ENCODE results near the gene DIO3. TPM values are rescaled to one million over a fixed set of nuclear protein-coding genes. Genes with fewer than 3 reads are reported as not detected.
A peak's percentile ranks its signal among the peaks of the same experiment; 100 is the strongest.

DIO3 gene
- total and polyA plus RNA-seq, 4 donors: 0.35 to 1.3 (median 0.38) TPM

DNA sequence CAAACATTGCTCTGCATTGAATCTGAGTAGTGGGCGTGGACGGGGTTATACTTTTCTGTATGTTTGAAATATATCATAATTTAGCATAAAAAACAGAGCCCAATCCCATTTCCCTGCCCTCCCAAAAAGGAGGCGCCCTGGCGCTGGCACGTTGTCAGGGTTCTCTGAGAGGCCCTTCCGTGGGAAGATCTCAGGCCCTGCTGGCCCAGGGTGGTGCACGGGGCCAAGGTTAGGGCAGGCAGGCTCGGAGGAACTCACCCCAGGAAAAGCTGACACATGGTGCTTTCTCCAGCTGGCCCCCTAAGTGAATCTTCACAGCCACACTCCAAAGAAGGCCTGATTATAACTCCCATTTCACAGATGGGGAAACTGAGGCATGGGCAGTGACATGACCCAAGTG lies 17.2 kb downstream of the DIO3 start:
- H3K27me3 ChIP-seq (ENCODE audit: control insufficient read depth, insufficient read depth, low read length): no peaks in the 10 kb centered on the region
- H3K4me3 ChIP-seq (ENCODE audit: low read depth, low read length): no peak overlapping the region
- H3K9me3 ChIP-seq (ENCODE audit: control insufficient read depth, insufficient read depth, low read length): no peaks in the 10 kb centered on the region
- WGBS (ENCODE audit: insufficient coverage): 82% methylated on average over 6 of the region's 8 CpGs
- H3K36me3 ChIP-seq (ENCODE audit: control insufficient read depth, insufficient read depth, low read length): no peaks in the 10 kb centered on the region
- H3K4me1 ChIP-seq (ENCODE audit: control insufficient read depth, insufficient read depth, low read length): no peaks in the 10 kb centered on the region
- H3K27ac ChIP-seq (ENCODE audit: low read depth, low read length): no peak overlapping the region
- no peak for DNase-seq (ENCODE audit: low read depth in 4 of 6, low spot score in 6 of 6)

DNA sequence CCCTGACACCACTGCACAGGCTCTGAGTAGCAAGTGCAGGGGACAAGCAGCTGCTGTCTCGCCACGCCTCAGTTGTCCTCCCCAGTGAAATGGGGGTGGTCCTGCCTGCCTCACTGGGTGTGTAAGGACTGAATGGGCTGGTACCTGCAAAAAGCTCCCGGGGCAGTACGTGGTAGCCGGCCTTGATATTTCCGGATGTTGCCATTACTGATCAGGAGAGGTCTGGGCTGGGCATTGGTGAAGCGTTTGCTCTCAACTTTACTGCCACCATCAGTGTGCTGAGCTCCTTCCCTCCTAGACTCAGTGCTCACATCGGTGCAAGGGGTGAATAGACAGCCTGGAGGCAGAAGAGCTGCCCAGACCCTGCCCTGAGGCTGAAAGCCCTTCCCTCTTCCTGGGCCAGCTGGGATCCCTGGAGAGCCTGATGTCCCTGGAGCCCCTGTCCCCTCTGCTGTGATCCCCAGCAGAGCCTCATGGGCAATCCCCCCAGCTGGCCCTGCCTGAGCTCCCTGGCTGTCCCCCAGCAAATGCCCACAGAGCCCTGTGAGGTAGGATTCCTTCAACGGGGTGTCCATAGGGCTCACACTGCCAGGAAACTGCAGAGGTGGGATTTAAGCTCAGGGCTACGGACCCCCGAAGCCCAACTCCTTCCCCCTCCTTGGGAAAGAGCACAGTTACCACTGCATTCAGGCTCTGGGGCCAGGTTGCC lies 18.2 kb downstream of the DIO3 start:
- H3K4me1 ChIP-seq (ENCODE audit: control insufficient read depth, insufficient read depth, low read length): peaks cover 3% of the 10 kb centered on the region
- H3K27ac ChIP-seq (ENCODE audit: low read depth, low read length): no peak overlapping the region
- WGBS (ENCODE audit: insufficient coverage): 92% methylated on average over 7 of the region's 11 CpGs
- no peaks in the 10 kb centered on the region for H3K9me3 ChIP-seq (ENCODE audit: control insufficient read depth, insufficient read depth, low read length)
- no peak for DNase-seq (ENCODE audit: low read depth in 4 of 6, low spot score in 6 of 6)
- no peak overlapping the region for H3K4me3 ChIP-seq (ENCODE audit: low read depth, low read length)
- peaks cover 1% of the 10 kb centered on the region for H3K27me3 ChIP-seq (ENCODE audit: control insufficient read depth, insufficient read depth, low read length)
- H3K36me3 ChIP-seq (ENCODE audit: control insufficient read depth, insufficient read depth, low read length): no peaks in the 10 kb centered on the region

DNA sequence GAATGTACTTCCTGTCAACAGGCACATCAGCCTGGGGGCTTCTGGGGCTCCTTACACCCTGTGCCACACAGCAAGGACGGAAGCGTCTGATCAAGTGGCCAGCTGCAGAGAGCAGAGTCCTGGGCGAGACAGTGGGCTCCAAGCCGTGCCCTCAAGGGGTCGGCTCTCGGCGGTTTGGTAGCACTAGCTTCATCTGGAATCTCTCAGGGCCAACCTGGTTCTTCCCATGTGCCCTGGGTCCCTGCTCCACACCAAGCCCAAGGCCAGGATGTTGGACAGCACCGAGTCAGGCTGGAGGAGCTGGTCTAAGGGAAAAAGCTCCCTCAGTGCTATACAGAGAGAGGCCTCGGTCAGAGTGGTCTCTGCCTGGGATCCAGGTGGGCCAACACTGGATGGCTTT lies 20.5 kb downstream of the DIO3 start:
- H3K36me3 ChIP-seq (ENCODE audit: control insufficient read depth, insufficient read depth, low read length): no peaks in the 10 kb centered on the region
- no peak overlapping the region for H3K4me3 ChIP-seq (ENCODE audit: low read depth, low read length)
- no peaks in the 10 kb centered on the region for H3K9me3 ChIP-seq (ENCODE audit: control insufficient read depth, insufficient read depth, low read length)
- no peak overlapping the region for H3K27ac ChIP-seq (ENCODE audit: low read depth, low read length)
- H3K27me3 ChIP-seq (ENCODE audit: control insufficient read depth, insufficient read depth, low read length): peaks cover 3% of the 10 kb centered on the region
- DNase-seq (ENCODE audit: low read depth in 4 of 6, low spot score in 6 of 6): no peak
- WGBS (ENCODE audit: insufficient coverage): 81% methylated on average over 9 of the region's 9 CpGs
- peaks cover 8% of the 10 kb centered on the region for H3K4me1 ChIP-seq (ENCODE audit: control insufficient read depth, insufficient read depth, low read length)

DNA sequence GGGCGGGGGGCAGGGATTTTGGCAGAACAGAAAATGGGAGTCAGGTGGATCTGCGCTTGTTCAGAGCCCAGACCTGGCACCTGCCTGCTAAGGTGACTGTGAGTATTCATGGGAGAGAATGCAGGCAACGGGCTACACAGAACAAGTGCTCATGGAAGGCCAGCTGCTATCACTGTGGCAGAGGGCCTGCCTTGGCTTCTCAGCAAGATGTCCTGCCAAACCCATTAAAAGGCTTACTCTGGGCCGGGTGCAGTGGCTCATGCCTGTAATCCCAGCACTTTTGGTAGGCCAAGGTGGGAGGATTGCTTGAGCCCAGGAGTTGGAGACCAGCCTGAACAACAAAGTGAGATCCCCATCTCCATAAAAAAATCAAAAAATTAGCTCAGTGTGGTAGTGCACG lies 21.0 kb downstream of the DIO3 start:
- no peaks in the 10 kb centered on the region for H3K9me3 ChIP-seq (ENCODE audit: control insufficient read depth, insufficient read depth, low read length)
- no peak for DNase-seq (ENCODE audit: low read depth in 4 of 6, low spot score in 6 of 6)
- H3K27me3 ChIP-seq (ENCODE audit: control insufficient read depth, insufficient read depth, low read length): peaks cover 3% of the 10 kb centered on the region
- H3K4me3 ChIP-seq (ENCODE audit: low read depth, low read length): no peak overlapping the region
- peaks cover 13% of the 10 kb centered on the region for H3K4me1 ChIP-seq (ENCODE audit: control insufficient read depth, insufficient read depth, low read length)
- no peak overlapping the region for H3K27ac ChIP-seq (ENCODE audit: low read depth, low read length)
- WGBS (ENCODE audit: insufficient coverage): 77% methylated on average over 5 of the region's 5 CpGs
- H3K36me3 ChIP-seq (ENCODE audit: control insufficient read depth, insufficient read depth, low read length): no peaks in the 10 kb centered on the region

DNA sequence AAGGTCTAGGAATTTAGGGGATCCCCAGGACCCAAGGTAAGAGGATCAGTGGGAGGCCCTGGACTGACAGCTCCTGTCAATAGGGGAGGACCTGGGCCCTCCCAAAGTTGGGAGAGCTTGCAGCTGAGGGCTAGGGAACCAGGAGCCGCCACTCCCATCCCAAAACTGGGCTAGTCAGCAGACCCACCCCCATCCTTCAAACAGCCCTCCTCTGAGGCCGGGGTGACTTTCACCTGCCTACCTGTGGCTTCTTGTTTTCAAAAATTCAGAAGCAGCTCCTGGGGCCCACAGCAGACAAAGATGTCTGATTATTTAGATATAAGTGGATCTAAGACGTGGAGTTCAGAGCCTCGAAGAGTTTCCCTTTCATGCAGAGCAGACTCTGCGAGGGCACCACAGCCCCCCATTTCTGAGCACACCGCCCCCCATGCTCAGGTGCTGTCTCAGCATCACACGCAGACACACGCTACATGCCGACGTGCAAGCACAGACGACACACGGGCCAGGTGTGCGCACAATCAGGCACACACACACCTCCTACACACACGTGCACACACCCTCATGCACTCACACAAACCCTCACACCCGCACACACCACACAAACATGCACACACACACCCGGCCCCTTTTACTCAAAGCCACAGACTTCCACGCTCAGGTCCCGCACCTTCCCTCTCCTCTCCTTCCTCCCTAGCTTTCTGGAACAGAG lies 21.9 kb downstream of the DIO3 start:
- no peak for DNase-seq (ENCODE audit: low read depth in 4 of 6, low spot score in 6 of 6)
- Histone ChIP-seq H3K4me1 (ENCODE audit: control insufficient read depth, insufficient read depth, low read length) (peaks cover 22% of the 10 kb centered on the region), H3K4me3 (ENCODE audit: low read depth, low read length) (no peak overlapping the region), H3K27me3 (ENCODE audit: control insufficient read depth, insufficient read depth, low read length) (peaks cover 3% of the 10 kb centered on the region), H3K27ac (ENCODE audit: low read depth, low read length) (no peak overlapping the region), H3K36me3 (ENCODE audit: control insufficient read depth, insufficient read depth, low read length) (no peaks in the 10 kb centered on the region), H3K9me3 (ENCODE audit: control insufficient read depth, insufficient read depth, low read length) (no peaks in the 10 kb centered on the region)
- WGBS (ENCODE audit: insufficient coverage): 94% methylated on average over 17 of the region's 18 CpGs

DNA sequence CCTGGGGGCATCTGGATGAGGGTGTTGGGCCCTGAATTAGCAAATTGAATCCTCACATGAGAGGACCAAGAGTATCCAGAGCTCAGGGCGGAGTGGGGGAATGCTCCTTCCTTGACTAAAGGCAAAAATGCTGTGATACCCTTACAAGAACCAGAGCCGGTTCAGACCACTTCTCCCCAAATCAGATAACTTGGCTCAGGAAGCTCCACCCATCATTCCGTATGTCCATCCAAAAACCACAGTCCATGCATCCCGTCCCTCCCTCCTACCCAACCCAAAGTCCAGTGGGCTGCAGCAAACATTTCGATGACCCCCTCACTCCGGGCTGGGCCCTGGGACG lies 22.4 kb downstream of the DIO3 start:
- 94% methylated on average over 7 of the region's 7 CpGs for WGBS (ENCODE audit: insufficient coverage)
- Histone ChIP-seq H3K36me3 (ENCODE audit: control insufficient read depth, insufficient read depth, low read length) (no peaks in the 10 kb centered on the region), H3K4me3 (ENCODE audit: low read depth, low read length) (no peak overlapping the region), H3K9me3 (ENCODE audit: control insufficient read depth, insufficient read depth, low read length) (no peaks in the 10 kb centered on the region), H3K27me3 (ENCODE audit: control insufficient read depth, insufficient read depth, low read length) (peaks cover 3% of the 10 kb centered on the region), H3K27ac (ENCODE audit: low read depth, low read length) (no peak overlapping the region), H3K4me1 (ENCODE audit: control insufficient read depth, insufficient read depth, low read length) (peaks cover 27% of the 10 kb centered on the region)
- DNase-seq (ENCODE audit: low read depth in 4 of 6, low spot score in 6 of 6): no peak

DNA sequence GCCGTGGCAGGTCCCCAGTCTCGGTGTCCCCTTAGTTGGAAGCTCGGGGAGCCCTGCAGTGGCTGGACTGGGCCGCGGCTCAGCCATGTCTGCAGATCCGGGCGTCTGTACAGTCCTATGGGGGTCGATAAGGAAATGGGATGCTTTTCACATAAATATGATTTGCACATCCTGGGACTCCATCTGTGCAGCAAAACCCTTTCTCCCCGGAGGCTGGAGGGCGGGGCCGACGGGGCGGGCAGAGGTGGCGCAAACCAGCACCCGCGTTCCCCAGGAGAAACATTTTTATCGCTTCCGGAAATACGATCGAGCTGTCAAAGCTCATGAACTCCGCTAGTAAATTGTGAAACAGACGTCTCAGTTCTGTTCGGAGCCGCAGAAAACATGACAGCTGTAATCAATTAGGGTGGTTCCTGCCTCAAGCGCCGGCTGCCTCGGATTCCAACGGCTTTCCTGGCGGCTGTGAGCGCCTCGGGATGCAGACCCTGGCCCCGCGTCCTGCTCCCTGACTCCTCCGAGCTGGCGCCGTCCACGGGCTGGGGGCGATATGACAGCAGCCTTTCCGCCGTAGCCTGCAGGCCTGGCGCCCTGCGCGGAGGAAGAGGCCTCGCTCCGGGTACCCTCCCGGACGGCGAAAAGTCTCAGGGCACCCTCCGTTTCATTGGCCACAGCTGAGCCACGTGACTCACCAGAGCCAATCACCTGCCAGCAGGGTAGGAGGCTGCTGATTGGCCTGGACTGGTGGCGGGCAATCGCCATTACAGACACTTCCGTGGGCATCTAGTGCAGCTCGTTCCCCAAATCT lies 23.0 kb downstream of the DIO3 start:
- WGBS (ENCODE audit: insufficient coverage): 76% methylated on average over 46 of the region's 54 CpGs
- DNase-seq (ENCODE audit: low read depth in 4 of 6, low spot score in 6 of 6): peak in 1 of 6 donors; percentile 52
- H3K4me1 ChIP-seq (ENCODE audit: control insufficient read depth, insufficient read depth, low read length): peaks cover 33% of the 10 kb centered on the region

DNA sequence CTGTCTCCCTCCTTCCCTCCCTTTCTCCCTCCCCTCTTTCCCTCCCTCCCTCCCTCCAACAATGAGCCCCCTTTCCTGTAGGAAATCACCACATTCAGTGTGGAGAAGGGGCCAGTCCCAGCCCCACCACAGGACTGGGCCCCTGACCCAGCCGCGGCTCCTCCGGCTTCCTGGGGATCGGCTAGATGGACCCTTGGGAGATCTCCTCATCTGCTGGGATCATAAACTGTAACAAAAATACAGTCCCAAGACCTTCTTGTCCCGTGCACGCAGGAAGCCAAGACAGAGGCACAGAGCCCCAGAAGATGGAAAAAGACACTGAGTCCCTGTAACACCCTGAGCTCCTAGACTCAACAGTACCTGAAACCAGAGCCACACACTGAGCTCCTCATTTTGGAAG lies 23.9 kb downstream of the DIO3 start:
- Histone ChIP-seq H3K4me1 (ENCODE audit: control insufficient read depth, insufficient read depth, low read length) (peaks cover 42% of the 10 kb centered on the region), H3K36me3 (ENCODE audit: control insufficient read depth, insufficient read depth, low read length) (no peaks in the 10 kb centered on the region), H3K9me3 (ENCODE audit: control insufficient read depth, insufficient read depth, low read length) (no peaks in the 10 kb centered on the region), H3K27me3 (ENCODE audit: control insufficient read depth, insufficient read depth, low read length) (peaks cover 3% of the 10 kb centered on the region), H3K27ac (ENCODE audit: low read depth, low read length) (no peak overlapping the region), H3K4me3 (ENCODE audit: low read depth, low read length) (no peak overlapping the region)
- no peak for DNase-seq (ENCODE audit: low read depth in 4 of 6, low spot score in 6 of 6)
- WGBS (ENCODE audit: insufficient coverage): 100% methylated on average over 2 of the region's 6 CpGs

More for the DNA sequence above, 23.0 kb downstream of the DIO3 start:
- Histone ChIP-seq H3K36me3 (ENCODE audit: control insufficient read depth, insufficient read depth, low read length) (no peaks in the 10 kb centered on the region), H3K27ac (ENCODE audit: low read depth, low read length) (no peak overlapping the region), H3K4me3 (ENCODE audit: low read depth, low read length) (no peak overlapping the region), H3K27me3 (ENCODE audit: control insufficient read depth, insufficient read depth, low read length) (peaks cover 3% of the 10 kb centered on the region), H3K9me3 (ENCODE audit: control insufficient read depth, insufficient read depth, low read length) (no peaks in the 10 kb centered on the region)

DNA sequence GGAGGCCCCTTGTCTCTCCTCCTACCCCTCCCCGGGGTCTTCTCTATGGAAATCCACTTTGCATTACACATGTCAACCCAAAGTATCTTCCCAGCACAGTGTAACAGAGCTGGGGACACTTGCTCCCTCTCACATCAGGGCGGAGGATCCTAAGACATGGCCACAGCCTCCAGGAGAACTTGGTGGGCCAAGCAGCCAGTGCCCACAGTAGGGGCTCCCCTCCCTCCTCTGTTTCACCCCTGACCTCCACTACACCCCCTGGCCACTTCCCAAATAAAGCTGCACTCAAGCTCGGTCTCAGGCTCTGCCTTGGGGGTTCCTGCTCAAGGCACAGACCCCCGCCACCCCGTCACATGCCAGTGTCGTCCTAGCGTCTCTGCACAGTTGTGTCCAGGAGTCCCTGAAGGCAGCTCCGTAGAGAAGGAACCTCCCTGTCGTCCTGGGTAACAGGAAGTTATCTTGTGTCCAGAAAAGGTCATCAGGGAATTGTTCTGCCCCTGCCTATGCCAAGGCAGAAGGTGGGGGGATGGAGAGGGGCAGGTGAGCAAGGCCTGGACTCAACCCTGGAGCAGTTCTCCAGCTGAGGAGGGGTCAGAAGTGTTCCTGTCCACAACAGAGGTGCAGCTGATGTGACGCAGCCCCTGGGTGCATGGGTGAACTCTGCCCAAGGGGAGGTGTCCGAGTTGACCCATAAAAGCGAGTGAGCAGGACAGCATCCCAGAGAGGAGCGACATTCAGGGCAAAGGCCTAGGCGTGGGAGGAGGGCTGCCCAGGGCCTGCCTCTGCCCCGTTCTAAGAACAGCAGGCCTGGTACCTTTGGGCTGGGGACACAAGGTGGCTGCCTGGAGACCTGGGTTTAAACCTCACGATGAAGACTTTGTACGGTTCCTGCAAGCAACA lies 25.5 kb downstream of the DIO3 start:
- H3K27me3 ChIP-seq (ENCODE audit: control insufficient read depth, insufficient read depth, low read length): peaks cover 3% of the 10 kb centered on the region
- H3K9me3 ChIP-seq (ENCODE audit: control insufficient read depth, insufficient read depth, low read length): no peaks in the 10 kb centered on the region
- no peak overlapping the region for H3K4me3 ChIP-seq (ENCODE audit: low read depth, low read length)
- H3K27ac ChIP-seq (ENCODE audit: low read depth, low read length): no peak overlapping the region
- WGBS (ENCODE audit: insufficient coverage): 89% methylated on average over 17 of the region's 17 CpGs
- no peaks in the 10 kb centered on the region for H3K36me3 ChIP-seq (ENCODE audit: control insufficient read depth, insufficient read depth, low read length)
- peaks cover 51% of the 10 kb centered on the region for H3K4me1 ChIP-seq (ENCODE audit: control insufficient read depth, insufficient read depth, low read length)
- DNase-seq (ENCODE audit: low read depth in 4 of 6, low spot score in 6 of 6): no peak
